HepG2 (cell line): ENCODE results near the gene TTLL13. TPM values are rescaled to one million over a fixed set of nuclear protein-coding genes. Genes with fewer than 3 reads are reported as not detected.

Experiments
- ARID3A ChIP-seq: IDR thresholded peaks from 2 replicates; pipeline ENCODE4 v1.6.1; 2012; ENCODE audit warnings: low read depth, low read length, improper control_type of control experiment
- HDAC6 ChIP-seq: fragments of 200-600 bp; sonication (generic); IDR thresholded peaks from 2 replicates; pipeline ENCODE4 v1.7.0; 2017; ENCODE audit warnings: mild to moderate bottlenecking, antibody characterized with exemption, low read length, low read depth
- HINFP ChIP-seq: sonication (generic); formaldehyde crosslinking; IDR thresholded peaks from 2 replicates; pipeline ENCODE4 v1.4.0; 2020; ENCODE audit warnings: low read depth, mild to moderate bottlenecking, missing genetic modification reagents
- KLF13 ChIP-seq: sonication (generic); formaldehyde crosslinking; IDR thresholded peaks from 2 replicates; pipeline ENCODE4 v1.4.0; 2020; ENCODE audit warnings: mild to moderate bottlenecking, missing genetic modification reagents
- NFYB ChIP-seq: sonication (generic); formaldehyde crosslinking; IDR thresholded peaks from 2 replicates; pipeline ENCODE4 v1.4.0; 2020; ENCODE audit warnings: missing genetic modification reagents
- NR1H2 ChIP-seq: sonication (generic); formaldehyde crosslinking; IDR thresholded peaks from 2 replicates; pipeline ENCODE4 v1.8.1; 2022; ENCODE audit warnings: low read depth, missing genetic modification reagents, borderline replicate concordance
- PREB ChIP-seq: sonication (generic); formaldehyde crosslinking; IDR thresholded peaks from 2 replicates; pipeline ENCODE4 v1.4.0; 2020; ENCODE audit warnings: missing genetic modification reagents
- RAD21 ChIP-seq: fragments of 450-650 bp; formaldehyde crosslinking; IDR thresholded peaks from 2 replicates; pipeline ENCODE4 v1.5.0; 2020; ENCODE audit warnings: mild to moderate bottlenecking
- RFXANK ChIP-seq: IDR thresholded peaks from 2 replicates; pipeline ENCODE4 v1.6.1; 2016
- SPEN ChIP-seq: sonication (generic); formaldehyde crosslinking; IDR thresholded peaks from 2 replicates; pipeline ENCODE4 v1.5.1; 2020; ENCODE audit warnings: low read depth, mild to moderate bottlenecking, missing genetic modification reagents
- TBX2 ChIP-seq: sonication (generic); formaldehyde crosslinking; IDR thresholded peaks from 2 replicates; pipeline ENCODE4 v1.5.0; 2020; ENCODE audit warnings: missing genetic modification reagents, mild to moderate bottlenecking, borderline replicate concordance
- THAP11 ChIP-seq: IDR thresholded peaks from 2 replicates; pipeline ENCODE4 v1.6.1; 2016; ENCODE audit warnings: missing biosample characterization, missing genetic modification reagents
- ZNF224 ChIP-seq: sonication (generic); formaldehyde crosslinking; IDR thresholded peaks from 2 replicates; pipeline ENCODE4 v1.5.0; 2020; ENCODE audit warnings: mild to moderate bottlenecking, missing genetic modification reagents
- ZNF232 ChIP-seq: sonication (generic); formaldehyde crosslinking; IDR thresholded peaks from 2 replicates; pipeline ENCODE4 v1.4.0; 2020; ENCODE audit warnings: missing genetic modification reagents, borderline replicate concordance
- ZNF280B ChIP-seq: sonication (generic); formaldehyde crosslinking; IDR thresholded peaks from 2 replicates; pipeline ENCODE4 v1.5.0; 2020; ENCODE audit warnings: missing genetic modification reagents, mild to moderate bottlenecking, borderline replicate concordance
- ZNF543 ChIP-seq: sonication (generic); formaldehyde crosslinking; IDR thresholded peaks from 2 replicates; pipeline ENCODE4 v1.4.0; 2020; ENCODE audit warnings: mild to moderate bottlenecking, missing genetic modification reagents
- ZNF670 ChIP-seq: sonication (generic); formaldehyde crosslinking; IDR thresholded peaks from 2 replicates; pipeline ENCODE4 v1.8.0; 2022; ENCODE audit warnings: mild to moderate bottlenecking, missing genetic modification reagents, borderline replicate concordance
- ZNF687 ChIP-seq: sonication (generic); formaldehyde crosslinking; IDR thresholded peaks from 2 replicates; pipeline ENCODE4 v1.5.1; 2020; ENCODE audit warnings: mild to moderate bottlenecking, missing genetic modification reagents, moderate library complexity
- ZNF703 ChIP-seq: sonication (generic); formaldehyde crosslinking; IDR thresholded peaks from 2 replicates; pipeline ENCODE4 v1.5.1; 2020; ENCODE audit warnings: missing genetic modification reagents, mild to moderate bottlenecking, moderate library complexity, borderline replicate concordance
- polyA plus RNA-seq, 8 experiments: library from polyadenylated mRNA; depleted of rRNA in 3 of 8; stranded (reverse) in 7 of 8; unstranded in 1 of 8; fragments of >200 nt; fragmentation: Illumina TruSeq in 4 of 8; extraction: Trizol in 4 of 8; gene quantifications; 2 replicates each; pipeline versions ENCODE4 v1.2.1 to v1.2.3, GENCODE V29; 2011 to 2016; ENCODE audit warnings: low read depth in 4 of 8, missing spikeins in 1 of 8, mixed read lengths in 1 of 8; ENCODE audit not compliant: insufficient read depth in 1 of 8
- total RNA-seq, 5 experiments: library from RNA; depleted of rRNA; stranded (reverse); fragments of >200 nt; fragmentation: Illumina TruSeq; extraction: Trizol; gene quantifications; 2 replicates each; pipeline ENCODE4 v1.2.3, GENCODE V29; 2016; ENCODE audit warnings: low read depth in 1 of 5

TTLL13 gene
- total and polyA plus RNA-seq, 2 of the 13 experiments (the other 11 are each of a cell fraction or from before 2014, with no cell fraction given): 0.07 to 0.29 TPM

GRCh38 chr15:90233387-90234095 lies 15.8 kb upstream of the TTLL13 start, which contains the start of gene CIB1 (continued):
- peak; percentile 16; the same call in 1 of the 2 replicates for TF ChIP-seq SPEN (CRISPR knock-in tag)
- TF ChIP-seq HINFP: peak; percentile 36; the same call in 1 of the 2 replicates
- no peak for TF ChIP-seq KLF13 (CRISPR knock-in tag)
- TF ChIP-seq ARID3A: no peak
- TF ChIP-seq TBX2 (CRISPR knock-in tag): peak; percentile 76
- TF ChIP-seq THAP11 (CRISPR knock-in tag): peak; percentile 41; the same call in 1 of the 2 replicates
- no peak; the same call in 1 of the 2 replicates for TF ChIP-seq ZNF670 (CRISPR knock-in tag)
- TF ChIP-seq NR1H2: no peak
- no peak for TF ChIP-seq RFXANK (CRISPR knock-in tag)
- peak; percentile 88 for TF ChIP-seq ZNF687 (CRISPR knock-in tag)
- TF ChIP-seq ZNF280B (CRISPR knock-in tag): 0 out of 2 replicates have a peak, but pooled peaks have one; percentile 41
- TF ChIP-seq ZNF224 (CRISPR knock-in tag): 0 out of 2 replicates have a peak, but pooled peaks have one; percentile 27
- no peak for TF ChIP-seq HDAC6
- TF ChIP-seq PREB (CRISPR knock-in tag): no peak
- 0 out of 2 replicates have a peak, but pooled peaks have one; percentile 62 for TF ChIP-seq ZNF543 (CRISPR knock-in tag)
- TF ChIP-seq RAD21 (CRISPR knock-in tag): no peak
- no peak for TF ChIP-seq NFYB (CRISPR knock-in tag)
- no peak for TF ChIP-seq ZNF232 (CRISPR knock-in tag)
- no peak for TF ChIP-seq ZNF703 (CRISPR knock-in tag)
